Sigmoid colon (tissue), 4 donors: ENCODE results near the gene STAT5A.

ENCODE experiments used
- EP300 ChIP-seq, 4 donors: sonication (generic); formaldehyde crosslinking; IDR thresholded peaks; one replicate each; pipeline ENCODE4 v1.6.1; 2017; ENCODE audit warnings: antibody characterized with exemption in 4 of 4
- POLR2AphosphoS5 ChIP-seq, 4 donors: sonication (generic); formaldehyde crosslinking; IDR thresholded peaks; one replicate each; pipeline ENCODE4 v1.6.1; 2017; ENCODE audit warnings: antibody characterized with exemption in 4 of 4
- TF ChIP-seq, protein P1 (sequence below), 4 experiments: fragments of 450-650 bp in 3 of 4; fragments of 200-600 bp in 1 of 4; IDR thresholded peaks; one replicate each; pipeline ENCODE4 v1.5.1; 2016 to 2019; ENCODE audit warnings: antibody characterized with exemption in 4 of 4, mild to moderate bottlenecking in 3 of 4, moderate library complexity in 2 of 4

DNA sequence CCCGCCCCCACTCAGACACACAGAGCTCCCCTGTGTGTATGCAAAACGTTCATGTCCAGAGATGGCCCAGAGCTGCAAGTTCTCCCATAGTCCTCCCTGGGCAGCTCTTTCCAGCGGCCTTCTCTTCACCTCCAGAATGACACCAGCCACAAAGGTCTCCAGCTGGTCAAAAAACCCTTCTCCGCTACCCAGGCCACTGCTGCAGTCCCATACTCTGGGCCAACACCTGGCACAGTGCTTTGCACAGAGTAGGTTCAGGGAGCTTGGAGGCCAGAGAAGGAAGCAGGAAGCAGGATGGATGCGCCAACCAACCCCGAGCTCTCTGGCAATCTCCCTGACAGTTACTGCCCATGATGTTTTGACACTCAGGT is 11.0 kb upstream of the STAT5A start:
- TF ChIP-seq, protein P1, sequence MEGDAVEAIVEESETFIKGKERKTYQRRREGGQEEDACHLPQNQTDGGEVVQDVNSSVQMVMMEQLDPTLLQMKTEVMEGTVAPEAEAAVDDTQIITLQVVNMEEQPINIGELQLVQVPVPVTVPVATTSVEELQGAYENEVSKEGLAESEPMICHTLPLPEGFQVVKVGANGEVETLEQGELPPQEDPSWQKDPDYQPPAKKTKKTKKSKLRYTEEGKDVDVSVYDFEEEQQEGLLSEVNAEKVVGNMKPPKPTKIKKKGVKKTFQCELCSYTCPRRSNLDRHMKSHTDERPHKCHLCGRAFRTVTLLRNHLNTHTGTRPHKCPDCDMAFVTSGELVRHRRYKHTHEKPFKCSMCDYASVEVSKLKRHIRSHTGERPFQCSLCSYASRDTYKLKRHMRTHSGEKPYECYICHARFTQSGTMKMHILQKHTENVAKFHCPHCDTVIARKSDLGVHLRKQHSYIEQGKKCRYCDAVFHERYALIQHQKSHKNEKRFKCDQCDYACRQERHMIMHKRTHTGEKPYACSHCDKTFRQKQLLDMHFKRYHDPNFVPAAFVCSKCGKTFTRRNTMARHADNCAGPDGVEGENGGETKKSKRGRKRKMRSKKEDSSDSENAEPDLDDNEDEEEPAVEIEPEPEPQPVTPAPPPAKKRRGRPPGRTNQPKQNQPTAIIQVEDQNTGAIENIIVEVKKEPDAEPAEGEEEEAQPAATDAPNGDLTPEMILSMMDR (IDR thresholded peaks at IDR 0.05), result no peak
- no peak for TF ChIP-seq POLR2AphosphoS5 (IDR thresholded peaks at IDR 0.05)
- no peak for TF ChIP-seq EP300 (IDR thresholded peaks at IDR 0.05)
